ENCODE measurements around the gene HSPB3.

- TF ChIP-seq TCF4 (CRISPR knock-in tag; IDR thresholded peaks at IDR 0.05; ENCODE audit: borderline replicate concordance) (no peak), PATZ1 (CRISPR knock-in tag; IDR thresholded peaks at IDR 0.05; ENCODE audit: borderline replicate concordance) (no peak), PPARA (CRISPR knock-in tag; IDR thresholded peaks at IDR 0.05; ENCODE audit: borderline replicate concordance) (no peak), ESRRG (CRISPR knock-in tag; IDR thresholded peaks at IDR 0.05) (no peak)
Observed at GRCh38 chr5:54411176-54411575, 44.3 kb upstream of the HSPB3 start.

Data from SK-N-SH treated with all-trans-retinoic acid at 6 μM for 48 hours (cell line).